22Rv1 (cell line): ENCODE results near the gene JMJD7.

ENCODE experiments used
- H3K27ac ChIP-seq: fragments of 450-650 bp; 2 replicates; pipeline ENCODE4 v1.5.1; 2017
- CTCF ChIP-seq: fragments of 450-650 bp; IDR thresholded peaks from 2 replicates; pipeline ENCODE4 v1.5.1; 2017; ENCODE audit warnings: mild to moderate bottlenecking
- ZFX ChIP-seq: fragments of 450-650 bp; IDR thresholded peaks from 2 replicates; pipeline ENCODE4 v1.6.1; 2017; ENCODE audit warnings: antibody characterized with exemption, borderline replicate concordance

JMJD7 gene

GRCh38 chr15:41856716-41857115 is 28.8 kb downstream of the JMJD7 start:
- TF ChIP-seq CTCF (no peak), ZFX (no peak)
- H3K27ac ChIP-seq = no peak overlapping the region

GRCh38 chr15:41857316-41857715 is 29.4 kb downstream of the JMJD7 start:
- H3K27ac ChIP-seq = no peak overlapping the region
- TF ChIP-seq CTCF = no peak
- no peak for TF ChIP-seq ZFX

- TF ChIP-seq ZFX (no peak), CTCF (no peak)
- H3K27ac ChIP-seq = no peak overlapping the region
Measured at GRCh38 chr15:41858756-41859155, 30.9 kb downstream of the JMJD7 start.

- no peak overlapping the region for H3K27ac ChIP-seq
- no peak for TF ChIP-seq CTCF
- TF ChIP-seq ZFX = no peak
Measured at GRCh38 chr15:41860049-41860828, 32.3 kb downstream of the JMJD7 start.

GRCh38 chr15:41861736-41862356 is 34.0 kb downstream of the JMJD7 start:
- no peak overlapping the region for H3K27ac ChIP-seq
- TF ChIP-seq ZFX (no peak), CTCF (no peak)

- H3K27ac ChIP-seq = no peak overlapping the region
- TF ChIP-seq ZFX (no peak), CTCF (no peak)
Measured at GRCh38 chr15:41862515-41863116, 34.7 kb downstream of the JMJD7 start.
